DMS79 treated with DMSO at 0.1 percent for 48 hours (cell line): ENCODE data around the gene FAM180B.
"Not testable (repeated sequence)": the region's sequence is repeated elsewhere in the genome, so short reads cannot be mapped to it uniquely, and the experiment has no call there.

ENCODE experiments used
- DNase-seq: peaks from one replicate; lab custom pipeline; 2025; lab: John Stamatoyannopoulos, UW

FAM180B gene, protein sequence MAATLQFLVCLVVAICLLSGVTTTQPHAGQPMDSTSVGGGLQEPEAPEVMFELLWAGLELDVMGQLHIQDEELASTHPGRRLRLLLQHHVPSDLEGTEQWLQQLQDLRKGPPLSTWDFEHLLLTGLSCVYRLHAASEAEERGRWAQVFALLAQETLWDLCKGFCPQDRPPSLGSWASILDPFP

DNA sequence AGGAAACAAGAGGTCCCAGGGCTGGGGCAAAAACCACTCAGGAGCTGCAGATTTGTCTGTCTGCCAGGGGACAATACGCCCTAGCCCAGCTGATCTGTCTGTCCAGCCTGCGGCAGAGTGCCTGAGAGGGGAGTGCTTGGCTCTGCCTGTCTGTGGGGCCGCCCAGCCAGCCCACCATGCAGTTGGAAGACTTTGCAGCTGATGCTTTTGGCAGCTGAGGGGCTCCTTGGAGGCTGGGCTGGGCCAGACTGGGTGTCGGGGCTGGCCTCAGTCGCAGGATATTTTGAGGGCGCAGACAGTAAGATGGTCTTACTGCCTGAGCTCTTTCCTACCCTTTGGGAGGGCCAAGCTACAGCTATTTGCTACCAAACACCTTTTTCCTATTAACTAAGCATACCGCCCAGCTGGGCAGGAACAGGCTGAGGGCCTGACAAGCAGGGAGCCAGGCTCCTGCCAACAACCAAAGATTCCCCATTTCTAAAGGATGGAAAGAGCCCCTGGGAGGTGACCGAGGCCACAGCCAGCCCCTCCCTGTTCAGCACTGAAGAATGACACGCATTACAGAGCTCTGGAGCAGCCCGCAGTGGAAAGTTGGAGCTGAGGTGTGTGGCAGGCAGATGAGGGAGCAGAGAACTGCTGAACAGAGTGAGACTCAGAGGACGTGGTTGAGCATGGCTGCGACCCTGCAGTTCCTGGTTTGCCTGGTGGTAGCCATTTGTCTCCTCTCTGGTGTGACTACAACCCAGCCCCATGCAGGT, at the start of gene FAM180B:
TSS of gene FAM180B (plus strand) at position 581 of the 758 bp plus-strand sequence. CDS start at position 672, 91 bp downstream.
- no peak for DNase-seq

DNA sequence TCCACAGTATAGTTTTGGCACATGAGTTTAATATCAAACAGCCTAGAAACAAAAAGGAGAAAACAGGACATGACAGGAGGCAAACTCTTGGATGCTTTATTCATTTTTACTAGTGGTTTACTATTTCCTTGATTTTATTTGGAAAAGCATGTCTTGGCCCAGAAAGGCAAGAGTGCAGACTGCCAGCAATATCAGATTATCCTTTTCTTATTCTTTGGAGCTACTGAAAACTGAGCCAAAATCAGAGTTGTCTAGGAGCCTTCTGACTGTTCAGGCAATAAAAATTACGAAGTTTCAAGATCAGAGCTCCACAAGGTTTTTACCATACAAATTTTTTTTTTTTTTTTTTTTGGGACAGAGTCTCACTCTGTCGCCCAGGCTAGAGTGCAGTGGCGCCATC, 49.6 kb upstream of the FAM180B start:
- no peak for DNase-seq

DNA sequence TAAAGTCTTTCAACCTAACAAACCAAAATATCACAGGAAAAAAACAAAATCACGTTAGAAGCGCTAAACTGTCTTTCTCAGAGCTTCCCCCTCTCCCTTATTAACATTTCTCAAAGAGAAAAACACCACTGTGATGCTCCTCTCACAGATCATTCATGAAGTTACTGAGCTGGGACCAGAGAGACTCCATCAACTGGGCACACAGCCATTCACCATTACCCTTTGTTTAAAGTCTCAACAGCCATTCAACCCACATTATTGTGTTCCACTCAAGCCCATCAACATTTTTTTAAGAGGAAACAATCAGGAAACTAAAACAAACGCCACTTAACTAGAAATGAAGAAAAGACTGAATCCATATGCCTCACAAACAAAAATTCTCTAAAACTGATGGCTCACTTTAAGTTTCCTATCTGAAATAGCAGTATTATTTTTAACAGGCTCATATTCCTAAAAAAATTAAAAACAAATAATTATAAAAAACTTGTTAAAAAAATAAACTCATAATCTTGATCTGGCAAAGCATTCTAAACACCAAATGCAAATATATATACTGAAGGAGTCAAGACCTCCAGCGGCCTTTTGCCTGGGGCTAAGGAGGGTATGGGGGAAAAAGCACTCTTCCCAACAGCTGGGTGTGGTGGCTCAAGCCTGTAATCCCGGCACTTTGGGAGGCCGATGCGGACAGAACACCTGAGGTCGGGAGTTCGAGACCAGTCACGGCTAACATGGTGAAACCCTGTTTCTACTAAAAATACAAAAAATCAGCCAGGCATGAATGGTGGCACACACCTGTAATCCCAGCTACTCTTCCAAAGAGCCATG, 47.5 kb upstream of the FAM180B start:
- peak; percentile 80 for DNase-seq

DNA sequence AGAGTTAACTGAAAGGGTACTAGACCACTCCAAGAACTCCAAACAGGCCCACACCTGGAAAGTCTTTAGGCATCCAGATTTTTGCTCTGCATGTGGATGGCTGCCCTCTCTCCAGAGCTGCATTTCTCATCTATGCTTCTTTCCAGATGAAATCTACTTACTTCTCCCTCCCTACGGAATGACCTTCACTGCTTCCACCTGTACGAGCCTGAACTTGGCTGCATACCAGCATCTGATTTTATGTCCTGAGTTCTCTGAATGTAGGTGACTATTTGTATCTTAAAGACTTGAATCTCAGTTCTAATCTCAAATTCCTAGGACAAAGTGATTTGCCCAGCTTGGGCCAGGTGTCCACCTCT, 46.8 kb upstream of the FAM180B start:
- DNase-seq = no peak

DNA sequence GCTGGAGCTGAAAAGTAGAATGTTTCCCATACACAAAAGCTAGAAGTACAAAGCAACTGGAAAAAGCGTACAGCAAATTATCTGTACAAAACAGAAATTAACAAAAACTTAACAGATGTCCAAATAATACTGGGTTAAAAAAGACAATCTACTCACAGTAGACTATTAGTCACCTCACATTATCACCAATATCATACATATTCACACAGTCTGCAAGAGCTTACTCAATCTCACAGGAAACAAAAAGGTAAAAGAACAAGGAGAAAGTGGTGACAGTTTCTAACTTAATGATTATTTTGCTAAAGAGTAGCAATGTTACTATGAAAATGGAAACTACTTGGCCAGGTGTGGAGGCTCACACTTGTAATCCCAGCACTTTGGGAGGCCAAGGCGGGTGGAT, 45.4 kb upstream of the FAM180B start:
- DNase-seq = no peak

DNA sequence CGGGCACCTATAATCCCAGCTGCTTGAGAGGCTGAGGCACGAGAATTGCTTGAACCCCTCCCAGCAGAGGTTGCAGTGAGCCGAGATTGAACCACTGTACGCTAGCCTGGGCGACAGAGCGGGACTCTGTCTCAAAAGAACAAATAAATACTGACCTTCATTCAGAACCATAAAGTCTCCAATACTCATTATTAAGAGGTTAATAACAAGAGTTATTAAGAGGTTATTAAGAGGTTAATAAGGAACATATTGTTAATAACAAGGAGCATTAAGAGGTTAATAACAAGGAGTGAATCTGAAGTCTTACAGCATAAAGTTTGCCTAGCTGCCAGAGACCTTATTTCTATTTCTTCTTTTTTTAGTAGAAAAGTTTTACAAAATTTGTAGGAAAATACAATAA, 41.2 kb upstream of the FAM180B start:
- no peak for DNase-seq

DNA sequence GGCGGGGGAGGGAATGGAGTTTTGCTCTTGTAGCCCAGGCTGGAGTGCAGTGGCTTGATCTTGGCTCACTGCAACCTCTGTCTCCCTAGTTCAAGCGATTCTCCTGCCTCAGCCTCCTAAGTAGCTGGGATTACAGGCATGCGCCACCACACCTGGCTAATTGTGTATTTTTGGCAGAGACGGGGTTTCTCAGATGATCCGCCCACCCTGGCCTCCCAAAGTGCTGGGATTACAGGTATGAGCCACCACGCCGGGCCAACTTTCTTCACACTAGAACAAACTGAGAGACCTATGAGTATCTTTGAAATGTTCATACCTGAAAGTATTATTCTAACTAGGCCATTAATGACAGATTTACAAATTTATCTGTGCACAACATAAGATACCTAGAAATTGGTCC, 40.2 kb upstream of the FAM180B start:
- DNase-seq = not testable (repeated sequence)

DNA sequence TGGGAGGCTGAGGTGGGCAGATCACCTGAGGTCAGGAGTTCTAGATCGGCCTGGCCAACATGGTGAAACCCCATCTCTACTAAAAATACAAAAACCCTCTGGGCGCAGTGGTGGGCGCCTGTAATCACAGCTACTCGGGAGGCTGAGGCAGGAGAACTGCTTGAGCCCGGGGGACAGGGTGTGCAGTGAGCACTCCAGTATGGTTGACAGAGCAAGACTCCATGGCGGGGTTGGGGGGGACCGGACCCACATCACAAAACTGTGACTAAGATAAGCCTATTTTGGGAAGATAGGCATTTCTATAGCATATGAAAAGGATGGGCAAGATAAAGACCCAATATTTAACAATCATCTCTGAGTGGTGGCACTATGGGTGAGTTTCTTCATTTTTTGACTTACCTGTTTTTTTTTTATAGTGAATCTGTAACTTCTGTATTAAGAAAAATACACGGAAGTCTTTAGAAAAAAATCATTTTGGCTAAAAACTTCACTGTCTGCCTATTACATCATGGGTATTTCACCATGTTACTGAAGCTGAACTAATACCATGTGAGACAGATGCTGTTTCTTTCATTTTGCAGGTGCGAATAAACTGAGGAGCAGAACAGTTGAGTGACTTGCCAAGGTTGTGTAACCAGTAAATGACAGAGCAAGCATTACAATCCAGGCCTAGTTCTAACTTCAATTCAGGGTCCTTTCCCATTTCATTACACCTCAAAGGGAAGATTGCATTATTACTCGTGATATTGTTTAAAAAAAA, 36.0 kb upstream of the FAM180B start:
- no peak for DNase-seq

DNA sequence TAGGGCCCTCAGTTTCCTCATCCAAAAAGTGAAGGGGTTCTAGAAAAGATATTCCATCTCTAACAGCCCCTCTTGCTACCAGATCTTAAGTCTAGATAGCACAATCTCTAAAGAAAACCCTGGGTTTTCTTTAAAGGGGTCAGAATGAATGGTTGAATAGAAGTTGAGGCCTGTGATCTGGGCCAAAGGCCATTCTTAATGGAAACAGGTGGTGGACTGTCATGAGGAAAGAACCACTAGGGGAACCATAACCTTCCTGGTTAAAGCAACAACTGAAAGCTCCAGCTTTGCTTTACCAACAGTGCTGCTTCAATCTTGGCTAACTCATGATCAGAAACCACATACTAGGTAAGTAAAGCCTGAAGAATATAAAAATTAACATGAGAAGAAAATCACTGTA, 35.4 kb upstream of the FAM180B start:
- DNase-seq = no peak

DNA sequence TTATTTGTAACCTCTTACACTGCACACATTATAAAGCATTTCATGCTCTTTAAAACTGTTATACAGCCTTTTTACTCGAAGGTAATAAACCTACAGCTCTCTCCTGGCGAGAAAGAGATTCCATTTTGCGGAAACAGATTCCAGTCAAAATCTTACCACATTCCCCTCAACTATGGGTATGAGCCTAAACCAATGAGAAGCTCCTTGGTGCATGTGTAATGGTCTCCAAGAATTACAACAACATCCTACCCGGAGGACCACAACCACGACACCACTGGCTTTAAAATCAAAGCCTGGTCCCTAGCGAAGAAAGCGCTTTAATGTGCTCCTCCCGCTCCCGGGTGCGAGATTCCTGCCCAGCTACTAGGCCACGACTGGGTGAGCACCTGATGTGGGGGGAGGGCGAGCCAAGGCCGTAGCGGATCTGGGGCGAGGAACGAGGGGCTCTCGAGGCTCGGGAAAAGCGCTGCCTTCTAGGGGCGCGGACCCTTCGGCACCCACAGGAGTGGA, 34.4 kb upstream of the FAM180B start:
- DNase-seq = peak; percentile 15

DNA sequence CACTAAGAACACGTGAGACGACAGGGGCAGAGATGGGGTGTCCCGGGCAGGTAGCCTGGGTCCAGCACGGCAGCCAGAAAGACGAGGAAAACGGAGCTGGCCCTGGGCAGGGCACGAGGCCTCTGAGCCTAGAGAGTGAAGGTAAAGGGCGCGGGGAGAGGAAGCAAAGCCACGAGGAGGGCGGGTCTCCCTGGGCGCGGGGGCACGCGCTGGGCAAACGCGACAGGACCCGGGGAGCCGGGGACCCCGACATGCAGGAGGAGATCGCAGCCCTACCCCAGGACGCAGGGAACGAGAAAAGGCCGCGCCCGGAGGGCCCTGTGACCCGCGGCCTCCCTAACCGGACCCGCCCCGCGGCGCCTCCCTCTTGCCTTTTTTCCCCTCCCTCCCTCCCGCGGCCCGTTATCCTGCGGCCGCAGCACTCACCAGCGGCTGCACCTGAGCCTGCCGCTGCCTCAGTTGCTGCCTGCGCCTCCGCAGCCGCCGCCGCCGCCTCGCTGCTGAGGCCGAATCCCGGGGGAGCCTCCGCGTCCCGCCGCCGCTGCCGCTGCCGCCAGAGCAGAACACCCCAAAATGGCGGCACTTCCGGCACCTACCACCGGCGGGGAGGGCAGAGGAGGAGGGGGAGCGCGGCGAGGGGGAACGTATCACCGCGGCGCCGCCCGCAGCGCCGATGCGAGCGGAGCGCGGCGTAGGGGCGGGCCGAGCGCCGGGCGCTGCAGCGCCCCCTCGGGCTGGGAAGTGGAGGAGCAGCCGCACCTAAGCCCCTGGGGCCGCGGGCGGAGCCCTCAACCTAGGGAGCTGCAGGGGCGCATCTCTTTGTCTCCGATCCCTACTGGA, 33.7 kb upstream of the FAM180B start, which contains the start of gene CELF1:
TSS of gene CELF1 (minus strand) at position 567 of the 840 bp plus-strand sequence. CDS start 53,609 bp downstream, outside the sequence.
- peak; percentile 88 for DNase-seq

DNA sequence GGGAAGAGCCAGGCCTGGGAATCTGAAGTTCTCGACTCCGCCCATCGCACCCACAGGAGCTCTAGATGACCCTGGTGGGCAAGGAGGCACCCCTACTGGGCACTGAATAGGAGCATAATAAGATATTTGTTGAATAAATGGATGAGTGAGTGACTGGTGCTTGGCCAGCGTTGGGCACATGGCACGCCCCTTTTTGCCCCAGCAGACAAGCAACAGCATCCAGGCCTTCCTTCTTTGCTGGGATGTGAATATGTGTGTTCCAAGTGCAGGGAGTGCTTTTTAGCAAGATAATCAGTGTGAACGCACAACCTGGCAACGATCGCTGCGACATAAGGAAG, 33.1 kb upstream of the FAM180B start:
- no peak for DNase-seq

DNA sequence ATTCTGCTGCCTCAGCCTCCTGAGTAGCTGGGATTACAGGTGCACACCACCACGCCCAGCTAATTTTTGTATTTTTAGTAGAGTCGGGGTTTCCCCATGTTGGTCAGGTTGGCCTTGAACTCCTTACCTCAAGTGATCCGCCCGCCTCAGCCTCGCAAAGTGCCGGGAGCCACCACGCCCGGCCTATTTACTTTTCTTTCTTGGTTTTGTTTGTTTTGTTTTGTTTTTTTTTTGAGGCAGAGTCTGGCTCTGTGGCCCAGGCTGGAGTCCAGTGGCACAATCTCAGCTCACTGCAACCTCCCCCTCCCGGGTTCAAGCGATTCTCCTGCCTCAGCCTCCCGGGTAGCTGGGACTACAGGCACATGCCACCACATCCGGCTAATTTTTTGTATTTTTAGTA, 29.5 kb upstream of the FAM180B start:
- DNase-seq = not testable (repeated sequence)

DNA sequence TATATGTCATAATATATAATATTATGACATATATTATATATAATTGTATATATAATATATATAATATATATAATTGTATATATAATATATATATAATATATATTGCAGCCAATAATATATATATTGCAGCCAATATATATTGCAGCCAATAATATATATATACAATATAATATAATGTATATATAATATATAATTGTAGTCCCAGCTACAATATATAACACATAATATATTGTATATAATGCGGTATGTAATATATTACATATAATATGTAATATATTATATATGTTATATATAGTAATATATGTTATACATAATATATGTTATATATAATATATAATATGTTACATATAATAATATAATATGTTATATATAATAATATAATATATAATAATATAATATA, 27.8 kb upstream of the FAM180B start:
- DNase-seq = no peak

DNA sequence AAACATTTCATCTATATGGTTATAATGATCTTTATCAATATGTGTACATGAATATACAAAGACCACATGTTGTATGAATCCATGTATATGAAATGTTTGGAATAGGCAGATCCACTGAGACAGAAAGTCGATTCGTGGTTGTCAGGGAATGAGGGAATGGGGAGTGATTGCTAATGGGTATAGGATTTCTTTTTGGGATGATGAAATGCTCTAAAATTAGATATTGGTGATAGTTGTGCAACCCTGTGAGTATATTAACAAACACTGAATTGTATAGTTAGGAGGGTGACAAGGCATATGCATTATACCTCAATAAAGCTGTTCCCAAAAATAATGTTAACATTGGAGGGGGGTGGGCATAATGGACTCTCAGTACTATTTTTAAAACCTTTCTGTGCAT, 26.1 kb upstream of the FAM180B start:
- no peak for DNase-seq

DNA sequence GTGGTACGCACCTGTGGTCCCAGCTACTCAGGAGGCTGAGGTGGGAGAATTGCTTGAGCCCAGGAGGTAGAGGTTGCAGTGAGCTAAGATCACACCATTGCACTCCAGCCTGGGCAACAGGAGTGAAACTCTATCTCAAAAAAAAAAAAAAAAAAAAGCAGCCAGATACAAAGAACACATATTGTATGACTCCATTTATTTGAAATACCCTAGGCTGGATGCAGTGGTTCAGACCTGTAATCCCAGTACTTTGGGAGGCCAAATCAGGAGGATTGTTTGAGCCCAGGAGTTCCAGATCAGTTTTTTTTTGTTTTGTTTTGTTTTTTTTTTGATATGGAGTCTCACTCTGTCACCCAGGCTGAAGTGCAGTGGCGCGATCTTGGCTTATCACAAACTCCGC, 24.1 kb upstream of the FAM180B start:
- DNase-seq = not testable (repeated sequence)

DNA sequence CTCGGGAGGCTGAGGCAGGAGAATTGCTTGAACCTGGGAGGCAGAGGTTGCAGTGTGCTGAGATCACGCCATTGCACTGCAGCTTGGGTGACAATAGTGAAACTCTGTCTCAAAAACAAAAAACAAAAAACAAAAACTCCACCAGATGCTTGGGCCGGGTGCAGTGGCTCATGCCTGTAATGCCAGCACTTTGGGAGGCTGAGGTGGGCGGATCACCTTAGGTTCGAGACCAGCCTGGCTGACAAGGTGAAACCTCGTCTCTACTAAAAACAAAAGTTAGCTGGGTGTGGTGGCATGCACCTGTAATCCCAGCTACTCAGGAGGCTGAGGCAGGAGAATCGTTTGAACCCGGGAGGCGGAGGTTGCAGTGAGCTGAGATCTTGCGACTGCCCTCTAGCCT, 22.1 kb upstream of the FAM180B start:
- not testable (repeated sequence) for DNase-seq

DNA sequence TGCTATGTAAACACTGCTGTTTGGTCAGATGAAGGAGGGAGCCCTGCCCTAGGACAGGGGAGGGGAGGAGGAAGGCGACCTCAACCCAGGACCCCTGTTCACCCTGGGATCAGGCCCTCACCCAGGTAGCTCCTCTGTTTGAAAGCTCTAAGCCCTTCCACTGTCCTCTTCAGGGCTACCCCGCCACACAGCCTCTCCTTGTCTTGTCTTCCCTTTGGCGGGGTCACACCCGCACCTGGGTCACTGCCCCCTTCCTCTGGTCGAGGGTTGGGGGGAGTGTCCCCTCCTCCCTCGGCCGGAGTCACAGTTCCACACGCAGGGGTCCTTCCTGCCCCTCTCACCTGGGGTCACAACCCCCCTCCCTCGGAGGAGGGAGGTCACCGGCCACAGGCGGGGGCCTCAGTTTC, 21.5 kb upstream of the FAM180B start:
- no peak for DNase-seq

DNA sequence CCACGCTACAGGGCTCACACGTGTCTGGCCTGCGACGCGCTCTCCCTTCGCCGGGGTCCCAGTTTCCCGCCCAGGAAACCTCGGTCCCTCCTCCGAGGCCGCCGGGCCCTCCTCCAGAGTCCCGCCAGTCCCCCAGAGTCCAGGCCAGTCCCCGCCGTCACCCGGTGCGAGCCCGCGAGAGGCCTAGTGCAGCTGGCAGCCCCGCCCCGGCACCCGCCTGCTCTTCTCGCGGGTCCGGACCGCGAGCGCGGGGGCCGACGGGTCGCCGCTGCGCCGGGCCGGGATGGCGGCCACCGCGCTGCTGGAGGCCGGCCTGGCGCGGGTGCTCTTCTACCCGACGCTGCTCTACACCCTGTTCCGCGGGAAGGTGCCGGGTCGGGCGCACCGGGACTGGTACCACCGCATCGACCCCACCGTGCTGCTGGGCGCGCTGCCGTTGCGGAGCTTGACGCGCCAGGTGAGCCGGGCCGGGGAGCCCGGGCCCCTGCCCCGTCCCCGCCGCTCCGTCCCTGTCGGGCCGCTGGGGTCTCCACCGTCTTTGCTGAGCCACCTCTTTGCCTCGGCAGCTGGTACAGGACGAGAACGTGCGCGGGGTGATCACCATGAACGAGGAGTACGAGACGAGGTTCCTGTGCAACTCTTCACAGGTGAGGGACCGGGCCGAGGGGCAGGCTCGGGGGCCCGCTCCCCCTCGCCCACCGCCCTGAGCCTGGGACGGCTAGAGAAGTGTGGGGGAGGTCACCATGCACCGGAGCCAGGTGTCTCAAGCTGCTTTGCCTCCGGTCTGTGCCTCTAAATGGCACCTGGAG, 20.9 kb upstream of the FAM180B start, which contains the start of gene PTPMT1:
TSS of gene PTPMT1 (plus strand) at position 260 of the 809 bp plus-strand sequence. CDS start at position 284, 24 bp downstream.
- DNase-seq = peak; percentile 37

DNA sequence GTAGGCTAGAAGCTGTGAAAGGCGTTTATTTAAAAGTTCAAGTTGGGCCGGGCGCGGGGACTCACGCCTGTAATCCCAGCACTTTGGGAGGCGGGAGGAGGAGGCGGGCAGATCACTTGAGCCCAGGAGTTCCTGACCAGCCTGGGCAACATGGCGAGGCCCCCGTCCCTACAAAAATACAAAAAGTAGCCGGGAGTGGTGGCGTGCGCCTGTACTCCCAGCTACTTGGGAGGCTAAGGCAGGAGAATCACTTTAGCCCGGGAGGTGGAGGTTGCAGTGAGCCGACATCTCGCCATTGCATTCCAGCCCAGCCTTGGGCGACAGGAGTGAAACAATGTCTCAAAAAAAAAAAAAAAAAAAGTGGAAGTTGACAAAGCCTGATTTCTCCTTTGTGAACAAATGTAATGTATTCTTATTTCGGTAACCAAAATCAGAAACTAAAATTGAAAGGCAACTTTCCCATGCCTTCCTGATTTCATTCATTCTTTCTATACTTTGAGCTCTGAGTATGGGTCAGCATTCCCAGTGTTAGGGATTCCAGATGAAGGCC, 20.3 kb upstream of the FAM180B start:
- peak; percentile 28 for DNase-seq
